ENCODE data around the gene TRIM7.

GRCh38 chr5:181198106-181198685 is 6.8 kb downstream of the TRIM7 start:
- no peak for TF ChIP-seq CTCF (IDR thresholded peaks at IDR 0.05)
- TF ChIP-seq POLR2A (IDR thresholded peaks at IDR 0.05): no peak
